OCI-LY1 (cell line): Measurements from ENCODE around the gene CDH22.

Experiments
- EZH2 ChIP-seq: fragments of 200-600 bp; sonication (generic), shearing (Covaris generic); IDR thresholded peaks from 2 replicates; pipeline ENCODE4 v1.8.0; 2017; ENCODE audit warnings: borderline replicate concordance, mixed run types, mild to moderate bottlenecking, antibody characterized with exemption, low read length, moderate library complexity, mixed read lengths
- TF ChIP-seq, protein P1 (sequence below): fragments of 200-600 bp; sonication (generic), shearing (Covaris generic); IDR thresholded peaks from 2 replicates; pipeline ENCODE4 v1.5.1; 2017; ENCODE audit warnings: mild to moderate bottlenecking, antibody characterized with exemption, low read length, moderate library complexity, mixed read lengths

DNA sequence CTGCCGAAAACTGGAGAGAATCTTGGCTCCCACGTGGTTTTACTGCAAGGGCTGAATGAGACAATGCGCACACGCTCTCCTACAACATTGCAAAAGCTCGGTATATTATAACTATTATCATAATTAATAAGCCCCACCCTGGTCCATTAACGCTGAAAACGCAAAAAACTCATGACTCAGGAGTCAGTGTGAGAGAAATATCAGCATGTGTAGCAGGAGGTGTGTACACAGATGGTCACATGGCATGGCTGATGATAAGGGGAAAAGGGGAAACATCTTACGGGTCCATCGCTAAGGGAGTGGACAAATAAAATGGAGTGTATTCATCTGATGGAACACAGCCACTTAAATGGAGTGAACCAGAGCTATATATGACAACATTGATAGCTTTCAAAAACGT lies 29.2 kb downstream of the CDH22 start:
- TF ChIP-seq EZH2: no peak
- TF ChIP-seq, protein P1, sequence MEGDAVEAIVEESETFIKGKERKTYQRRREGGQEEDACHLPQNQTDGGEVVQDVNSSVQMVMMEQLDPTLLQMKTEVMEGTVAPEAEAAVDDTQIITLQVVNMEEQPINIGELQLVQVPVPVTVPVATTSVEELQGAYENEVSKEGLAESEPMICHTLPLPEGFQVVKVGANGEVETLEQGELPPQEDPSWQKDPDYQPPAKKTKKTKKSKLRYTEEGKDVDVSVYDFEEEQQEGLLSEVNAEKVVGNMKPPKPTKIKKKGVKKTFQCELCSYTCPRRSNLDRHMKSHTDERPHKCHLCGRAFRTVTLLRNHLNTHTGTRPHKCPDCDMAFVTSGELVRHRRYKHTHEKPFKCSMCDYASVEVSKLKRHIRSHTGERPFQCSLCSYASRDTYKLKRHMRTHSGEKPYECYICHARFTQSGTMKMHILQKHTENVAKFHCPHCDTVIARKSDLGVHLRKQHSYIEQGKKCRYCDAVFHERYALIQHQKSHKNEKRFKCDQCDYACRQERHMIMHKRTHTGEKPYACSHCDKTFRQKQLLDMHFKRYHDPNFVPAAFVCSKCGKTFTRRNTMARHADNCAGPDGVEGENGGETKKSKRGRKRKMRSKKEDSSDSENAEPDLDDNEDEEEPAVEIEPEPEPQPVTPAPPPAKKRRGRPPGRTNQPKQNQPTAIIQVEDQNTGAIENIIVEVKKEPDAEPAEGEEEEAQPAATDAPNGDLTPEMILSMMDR: no peak
